Caco-2 (cell line): ENCODE data around the gene HGS. TPM values are rescaled to one million over a fixed set of nuclear protein-coding genes. Genes with fewer than 3 reads are reported as not detected.
"Not testable (repeated sequence)": the region's sequence is repeated elsewhere in the genome, so short reads cannot be mapped to it uniquely, and the experiment has no call there.

Source experiments
- BruUV-seq: library from RNA; stranded (reverse); fragments of 400-500 nt; replicated peaks from 2 replicates; lab custom pipeline; 2021; lab: Mats Ljungman, UMichigan
- CTCF ChIA-PET: fragments of 300-600 bp; sonication (Branson Sonifier 250); formaldehyde crosslinking; loops from one replicate; lab custom pipeline; 2022; ENCODE audit warnings: antibody characterized with exemption; lab: Charles Lee
- POLR2A ChIA-PET: fragments of 300-600 bp; sonication (Branson Sonifier 250); formaldehyde crosslinking; loops from one replicate; lab custom pipeline; 2022; ENCODE audit warnings: antibody characterized with exemption; lab: Charles Lee
- DNase-seq, 2 experiments: peaks; one replicate each; pipeline versions ENCODE4 v3.0.0 to v3.0.0-alpha.2; 2020 to 2022
- H3K27me3 ChIP-seq: replicated peaks from 2 replicates; pipeline ENCODE4 v1.6.0; 2011; ENCODE audit warnings: low read length; ENCODE audit not compliant: control insufficient read depth, insufficient read depth
- H3K36me3 ChIP-seq: 2 replicates; pipeline ENCODE4 v1.5.1; 2011; ENCODE audit warnings: low read length; ENCODE audit not compliant: control insufficient read depth, insufficient read depth
- H3K4me1 ChIP-seq: fragments of 250-450 bp; sonication (Bioruptor Pico); 2 replicates; pipeline ENCODE4 v1.5.1; 2020; ENCODE audit warnings: mild to moderate bottlenecking
- H3K4me3 ChIP-seq: 2 replicates; pipeline ENCODE4 v1.5.1; 2011; ENCODE audit warnings: low read depth, mild to moderate bottlenecking, control low read depth, low read length
- H3K9me3 ChIP-seq: fragments of 250-450 bp; sonication (Bioruptor Pico); 2 replicates; pipeline ENCODE4 v1.5.1; 2020; ENCODE audit warnings: mild to moderate bottlenecking, moderate library complexity
- H3K27ac Mint-ChIP-seq: one replicate; pipeline ENCODE4 v1.8.0; 2022; ENCODE audit warnings: mixed read lengths; ENCODE audit not compliant: unreplicated experiment
- H3K27me3 Mint-ChIP-seq: one replicate; pipeline ENCODE4 v1.8.0; 2022; ENCODE audit warnings: mixed read lengths; ENCODE audit not compliant: insufficient read depth, unreplicated experiment
- H3K36me3 Mint-ChIP-seq: one replicate; pipeline ENCODE4 v1.8.0; 2022; ENCODE audit warnings: mild to moderate bottlenecking, mixed read lengths; ENCODE audit not compliant: insufficient read depth, unreplicated experiment
- H3K4me1 Mint-ChIP-seq: one replicate; pipeline ENCODE4 v1.8.0; 2022; ENCODE audit warnings: low read depth, mixed read lengths; ENCODE audit not compliant: unreplicated experiment
- H3K4me3 Mint-ChIP-seq: one replicate; pipeline ENCODE4 v1.8.0; 2022; ENCODE audit warnings: mild to moderate bottlenecking, moderate library complexity, mixed read lengths; ENCODE audit not compliant: unreplicated experiment
- H3K9me3 Mint-ChIP-seq: one replicate; pipeline ENCODE4 v1.8.0; 2022; ENCODE audit warnings: mixed read lengths; ENCODE audit not compliant: unreplicated experiment
- intact Hi-C: fragments of 100-400 bp; cut with micrococcal nuclease; formaldehyde crosslinking; loops from one replicate; pipeline ENCODE4 v1.10.0; 2022; ENCODE audit not compliant: unreplicated experiment
- total RNA-seq: library from RNA; stranded (reverse); gene quantifications from 2 replicates; pipeline ENCODE4 v1.2.3, GENCODE V29; 2022
- TF ChIP-seq, protein P1 (sequence below), 2 experiments: fragments of 200-600 bp in 1 of 2; IDR thresholded peaks; 1 replicate in 1 of 2; 2 replicates in 1 of 2; pipeline versions ENCODE4 v1.5.1 to v1.8.0; 2011 to 2022; ENCODE audit warnings: antibody characterized with exemption in 1 of 2, control low read depth in 1 of 2, inconsistent platforms in 1 of 2, low read depth in 1 of 2, low read length in 1 of 2, mild to moderate bottlenecking in 1 of 2, moderate library complexity in 1 of 2; ENCODE audit not compliant: insufficient read depth in 1 of 2, severe bottlenecking in 1 of 2, unreplicated experiment in 1 of 2

HGS gene
- total RNA-seq, 1 experiment from 2014 or later, result 176 TPM

DNA sequence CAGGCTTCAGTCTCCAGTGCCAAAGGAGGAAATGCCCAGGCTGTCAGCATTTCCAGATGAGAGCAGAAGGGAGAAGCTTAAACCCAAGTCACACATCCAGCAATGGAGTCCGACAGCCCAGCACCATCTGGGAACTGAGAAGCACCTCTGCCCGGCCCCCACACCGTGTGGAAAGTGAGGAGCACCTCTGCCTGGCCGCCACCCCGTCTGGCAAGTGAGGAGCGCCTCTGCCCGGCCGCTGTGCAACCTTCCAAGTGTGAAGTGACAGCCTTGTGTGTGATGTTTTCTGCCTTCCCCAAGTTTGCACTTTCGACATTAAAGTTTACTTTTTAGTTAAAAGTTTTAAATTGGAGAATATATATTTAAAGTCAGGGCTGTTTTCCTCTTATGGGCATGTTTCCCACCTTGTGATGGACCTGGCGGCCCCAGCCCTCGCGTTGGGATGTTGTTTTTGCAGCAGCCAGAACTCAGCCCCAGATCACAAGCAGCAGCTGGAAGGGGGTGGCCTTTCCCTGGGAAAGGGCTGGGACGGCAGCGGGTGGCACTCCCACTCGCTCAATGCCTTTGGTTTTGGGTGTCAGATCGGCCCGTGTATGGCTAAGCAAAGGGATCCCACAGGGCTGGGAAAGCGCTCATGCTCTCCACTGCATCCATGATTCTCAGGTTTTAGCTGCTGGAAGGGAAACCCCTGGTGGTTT is 10.1 kb upstream of the HGS start:
- Mint-ChIP-seq H3K27ac (peak overlapping the region; percentile 32), H3K4me3 (no peak overlapping the region), H3K9me3 (no peaks in the 10 kb centered on the region), H3K36me3 (peaks cover 84% of the 10 kb centered on the region), H3K4me1 (peaks cover 5% of the 10 kb centered on the region), H3K27me3 (no peaks in the 10 kb centered on the region)
- CTCF ChIA-PET, result no interaction called here
- Histone ChIP-seq H3K9me3 (no peaks in the 10 kb centered on the region), H3K4me1 (no peaks in the 10 kb centered on the region), H3K4me3 (no peak overlapping the region), H3K27me3 (no peaks in the 10 kb centered on the region), H3K36me3 (peaks cover 5% of the 10 kb centered on the region; the same call in 1 of the 2 replicates)
- TF ChIP-seq, protein P1, sequence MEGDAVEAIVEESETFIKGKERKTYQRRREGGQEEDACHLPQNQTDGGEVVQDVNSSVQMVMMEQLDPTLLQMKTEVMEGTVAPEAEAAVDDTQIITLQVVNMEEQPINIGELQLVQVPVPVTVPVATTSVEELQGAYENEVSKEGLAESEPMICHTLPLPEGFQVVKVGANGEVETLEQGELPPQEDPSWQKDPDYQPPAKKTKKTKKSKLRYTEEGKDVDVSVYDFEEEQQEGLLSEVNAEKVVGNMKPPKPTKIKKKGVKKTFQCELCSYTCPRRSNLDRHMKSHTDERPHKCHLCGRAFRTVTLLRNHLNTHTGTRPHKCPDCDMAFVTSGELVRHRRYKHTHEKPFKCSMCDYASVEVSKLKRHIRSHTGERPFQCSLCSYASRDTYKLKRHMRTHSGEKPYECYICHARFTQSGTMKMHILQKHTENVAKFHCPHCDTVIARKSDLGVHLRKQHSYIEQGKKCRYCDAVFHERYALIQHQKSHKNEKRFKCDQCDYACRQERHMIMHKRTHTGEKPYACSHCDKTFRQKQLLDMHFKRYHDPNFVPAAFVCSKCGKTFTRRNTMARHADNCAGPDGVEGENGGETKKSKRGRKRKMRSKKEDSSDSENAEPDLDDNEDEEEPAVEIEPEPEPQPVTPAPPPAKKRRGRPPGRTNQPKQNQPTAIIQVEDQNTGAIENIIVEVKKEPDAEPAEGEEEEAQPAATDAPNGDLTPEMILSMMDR (IDR thresholded peaks at IDR 0.05; ENCODE audit: insufficient read depth in 1 of 2, low read depth in 1 of 2, low read length in 1 of 2, severe bottlenecking in 1 of 2, unreplicated experiment in 1 of 2), result no peak
- BruUV-seq, result no TSS peak
- DNase-seq, result no peak
- intact Hi-C loops, result no loop called here
- POLR2A ChIA-PET, result no interaction called here

DNA sequence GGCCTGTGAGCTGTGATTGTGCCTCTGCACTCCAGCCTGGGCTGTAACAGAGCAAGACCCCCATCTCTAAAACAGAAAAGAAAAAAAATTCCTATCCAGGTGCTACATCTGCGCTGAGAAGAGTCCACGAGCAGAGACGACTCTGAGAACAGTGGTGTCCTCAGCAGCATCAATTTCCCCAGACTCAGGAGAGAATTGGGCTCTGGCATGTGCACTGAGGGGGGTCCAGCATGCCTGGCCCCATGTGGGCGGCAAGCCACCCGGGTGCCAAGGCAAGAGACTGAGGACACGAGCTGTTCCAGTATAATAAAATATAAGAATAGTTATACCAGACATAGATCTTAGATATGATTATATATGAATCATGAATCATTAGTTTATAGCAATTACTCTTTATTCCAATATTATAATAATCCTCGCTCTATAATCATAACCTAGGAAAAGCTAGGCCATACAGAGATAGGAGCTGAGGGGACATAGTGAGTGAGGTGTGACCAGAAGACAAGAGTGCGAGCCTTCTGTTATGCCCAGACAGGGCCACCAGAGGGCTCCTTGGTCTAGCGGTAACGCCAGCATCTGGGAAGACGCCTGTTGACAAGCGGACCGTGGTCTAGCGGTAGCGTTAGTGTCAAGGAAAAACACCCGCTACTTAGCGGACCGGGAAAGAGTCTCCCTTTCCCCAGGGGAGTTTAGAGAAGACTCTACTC is 8.1 kb upstream of the HGS start:
- CTCF ChIA-PET, result interaction anchor here (1.0 kb wide), 1 partner anchor 27 kb away, joined by 5 read pairs; no protein-coding TSS in a partner anchor
- H3K4me1 ChIP-seq, H3K27ac Mint-ChIP-seq, H3K36me3 ChIP-seq, H3K9me3 Mint-ChIP-seq, H3K4me3 Mint-ChIP-seq, BruUV-seq, H3K4me3 ChIP-seq, H3K4me1 Mint-ChIP-seq, H3K9me3 ChIP-seq, H3K27me3 Mint-ChIP-seq, intact Hi-C loops, H3K27me3 ChIP-seq: not testable (repeated sequence)
- peak; percentile 55 to 61 for DNase-seq
- TF ChIP-seq, protein P1 (IDR thresholded peaks at IDR 0.05; ENCODE audit: insufficient read depth in 1 of 2, low read depth in 1 of 2, low read length in 1 of 2, severe bottlenecking in 1 of 2, unreplicated experiment in 1 of 2), result peak; percentile 31 to 65
- POLR2A ChIA-PET, result interaction anchor here (0.6 kb wide), 1 partner anchor 154 kb away, joined by 4 read pairs; no protein-coding TSS in a partner anchor
- peaks cover 74% of the 10 kb centered on the region for H3K36me3 Mint-ChIP-seq

DNA sequence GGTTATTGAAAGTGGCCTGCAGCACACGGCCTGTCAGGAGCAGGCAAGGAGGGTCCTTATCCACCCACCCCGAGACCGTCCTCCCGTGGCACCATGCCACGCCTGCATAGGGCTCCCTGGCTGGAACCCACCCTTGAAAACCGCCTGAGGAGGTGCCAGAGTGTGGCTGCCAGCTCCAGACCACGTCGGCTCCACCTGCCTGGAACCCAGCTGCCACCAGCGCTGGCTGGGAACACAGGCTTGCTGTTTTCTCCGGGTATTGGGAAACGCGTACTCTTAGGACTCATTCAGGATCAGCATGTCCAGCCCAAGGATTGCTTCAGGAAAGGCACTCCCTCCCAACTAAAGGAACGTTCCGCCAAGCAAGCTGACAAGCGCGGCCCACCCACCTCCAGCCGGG is 6.9 kb upstream of the HGS start:
- Mint-ChIP-seq H3K27ac (no peak overlapping the region), H3K9me3 (no peaks in the 10 kb centered on the region), H3K36me3 (peaks cover 62% of the 10 kb centered on the region), H3K4me3 (no peak overlapping the region), H3K27me3 (no peaks in the 10 kb centered on the region), H3K4me1 (peaks cover 5% of the 10 kb centered on the region)
- TF ChIP-seq, protein P1 (IDR thresholded peaks at IDR 0.05; ENCODE audit: insufficient read depth in 1 of 2, low read depth in 1 of 2, low read length in 1 of 2, severe bottlenecking in 1 of 2, unreplicated experiment in 1 of 2), result no peak
- POLR2A ChIA-PET, result no interaction called here
- Histone ChIP-seq H3K4me1 (no peaks in the 10 kb centered on the region), H3K27me3 (no peaks in the 10 kb centered on the region), H3K4me3 (no peak overlapping the region), H3K36me3 (peaks cover 1% of the 10 kb centered on the region; the same call in 1 of the 2 replicates), H3K9me3 (no peaks in the 10 kb centered on the region)
- no TSS peak for BruUV-seq
- intact Hi-C loops, result no loop called here
- CTCF ChIA-PET, result interaction anchor here (0.6 kb wide), 1 partner anchor 195 kb away, joined by 4 read pairs; no protein-coding TSS in a partner anchor
- DNase-seq, result no peak
